WTC11 (cell line): Measurements from ENCODE around the gene CAMTA1. TPM values are rescaled to one million over a fixed set of nuclear protein-coding genes. Genes with fewer than 3 reads are reported as not detected.

Experiments used
- ATAC-seq: fragments of 200-7000 bp; cut with Tn5 transposase; 2 replicates; pipeline ENCODE4 v1.10.0; 2021; ENCODE audit warnings: mild to moderate bottlenecking, moderate library complexity
- CTCF ChIA-PET: fragments of 300-600 bp; sonication (Branson Sonifier 250); formaldehyde crosslinking; loops from one replicate; lab custom pipeline; 2021; ENCODE audit warnings: antibody characterized with exemption; lab: Charles Lee
- POLR2A ChIA-PET: fragments of 350-600 bp; sonication (Branson Sonifier 250); formaldehyde crosslinking; loops from one replicate; lab custom pipeline; 2021; ENCODE audit warnings: antibody characterized with exemption; lab: Charles Lee
- DNase-seq: peaks from one replicate; pipeline ENCODE4 v3.0.0; 2021; ENCODE audit warnings: low spot score
- H3K27ac Mint-ChIP-seq: 2 replicates; pipeline ENCODE4 v1.8.0; 2021; ENCODE audit warnings: mixed read lengths
- H3K27me3 Mint-ChIP-seq: 2 replicates; pipeline ENCODE4 v1.8.0; 2021; ENCODE audit warnings: low read depth, mild to moderate bottlenecking, moderate library complexity, mixed read lengths
- H3K36me3 Mint-ChIP-seq: 2 replicates; pipeline ENCODE4 v1.8.0; 2021; ENCODE audit warnings: mixed read lengths
- H3K4me1 Mint-ChIP-seq: 2 replicates; pipeline ENCODE4 v1.8.0; 2022; ENCODE audit warnings: mixed read lengths
- H3K4me3 Mint-ChIP-seq: 2 replicates; pipeline ENCODE4 v1.8.0; 2021; ENCODE audit warnings: mild to moderate bottlenecking, moderate library complexity, mixed read lengths
- H3K9me3 Mint-ChIP-seq: 2 replicates; pipeline ENCODE4 v1.8.0; 2021; ENCODE audit warnings: mixed read lengths
- ATF2 ChIP-seq: sonication (generic); formaldehyde crosslinking; IDR thresholded peaks from 2 replicates; pipeline ENCODE4 v1.8.1; 2022; ENCODE audit warnings: low read depth, missing genetic modification reagents, borderline replicate concordance
- E2F4 ChIP-seq: sonication (generic); formaldehyde crosslinking; IDR thresholded peaks from 2 replicates; pipeline ENCODE4 v1.8.1; 2022; ENCODE audit warnings: low read depth, mild to moderate bottlenecking, moderate library complexity, missing genetic modification reagents, borderline replicate concordance
- ERG ChIP-seq: fragments of 250-450 bp; sonication (Bioruptor Pico); IDR thresholded peaks from 2 replicates; pipeline ENCODE4 v1.8.0; 2021; ENCODE audit warnings: mild to moderate bottlenecking
- FOXP4 ChIP-seq: sonication (generic); formaldehyde crosslinking; IDR thresholded peaks from 2 replicates; pipeline ENCODE4 v1.8.0; 2022; ENCODE audit warnings: mild to moderate bottlenecking, missing genetic modification reagents
- GABPB1 ChIP-seq: sonication (generic); formaldehyde crosslinking; IDR thresholded peaks from 2 replicates; pipeline ENCODE4 v1.8.1; 2023; ENCODE audit warnings: mild to moderate bottlenecking, missing genetic modification reagents
- JUN ChIP-seq: sonication (generic); formaldehyde crosslinking; IDR thresholded peaks from 2 replicates; pipeline ENCODE4 v1.8.0; 2023; ENCODE audit warnings: mild to moderate bottlenecking, missing genetic modification reagents
- NFATC4 ChIP-seq: fragments of 250-450 bp; sonication (Bioruptor Pico); IDR thresholded peaks from 2 replicates; pipeline ENCODE4 v1.9.0; 2021; ENCODE audit warnings: mild to moderate bottlenecking
- NFE2L1 ChIP-seq: sonication (generic); formaldehyde crosslinking; IDR thresholded peaks from 2 replicates; pipeline ENCODE4 v1.8.1; 2023; ENCODE audit warnings: missing genetic modification reagents
- PRRX2 ChIP-seq: fragments of 250-450 bp; sonication (Bioruptor Pico); IDR thresholded peaks from 2 replicates; pipeline ENCODE4 v1.8.0; 2021; ENCODE audit warnings: mild to moderate bottlenecking
- STAT6 ChIP-seq: sonication (generic); formaldehyde crosslinking; conservative IDR thresholded peaks from 2 replicates; pipeline ENCODE4 v1.8.1; 2023; ENCODE audit warnings: mild to moderate bottlenecking, low read depth, missing genetic modification reagents, moderate library complexity
- TEAD4 ChIP-seq: sonication (generic); formaldehyde crosslinking; IDR thresholded peaks from 2 replicates; pipeline ENCODE4 v1.8.0; 2022; ENCODE audit warnings: mild to moderate bottlenecking, missing genetic modification reagents
- USF1 ChIP-seq: sonication (generic); formaldehyde crosslinking; IDR thresholded peaks from 2 replicates; pipeline ENCODE4 v1.8.0; 2022; ENCODE audit warnings: mild to moderate bottlenecking, missing genetic modification reagents
- ZBTB21 ChIP-seq: sonication (generic); formaldehyde crosslinking; IDR thresholded peaks from 2 replicates; pipeline ENCODE4 v1.8.1; 2023; ENCODE audit warnings: mild to moderate bottlenecking, missing genetic modification reagents, borderline replicate concordance
- ZNF121 ChIP-seq: sonication (generic); formaldehyde crosslinking; IDR thresholded peaks from 2 replicates; pipeline ENCODE4 v1.8.0; 2023; ENCODE audit warnings: missing genetic modification reagents
- ZNF232 ChIP-seq: sonication (generic); formaldehyde crosslinking; IDR thresholded peaks from 2 replicates; pipeline ENCODE4 v1.8.0; 2022; ENCODE audit warnings: mild to moderate bottlenecking, missing genetic modification reagents
- ZNF263 ChIP-seq: sonication (generic); formaldehyde crosslinking; IDR thresholded peaks from 2 replicates; pipeline ENCODE4 v1.8.1; 2022; ENCODE audit warnings: low read depth, mild to moderate bottlenecking, moderate library complexity, missing genetic modification reagents
- ZNF317 ChIP-seq: sonication (generic); formaldehyde crosslinking; IDR thresholded peaks from 2 replicates; pipeline ENCODE4 v1.8.1; 2023; ENCODE audit warnings: low read depth, mild to moderate bottlenecking, moderate library complexity, missing genetic modification reagents, borderline replicate concordance
- total RNA-seq: library from RNA; stranded (reverse); gene quantifications from 3 replicates; pipeline ENCODE4 v1.2.3, GENCODE V29; 2021

Gene CAMTA1
- total RNA-seq, 1 experiment from 2014 or later: 86.4 TPM

- TF ChIP-seq STAT6 (no peak), E2F4 (CRISPR knock-in tag) (no peak), USF1 (CRISPR knock-in tag) (no peak)
Observed at GRCh38 chr1:7664147-7664892, 879.1 kb downstream of the CAMTA1 start (continued).

GRCh38 chr1:7664893-7665250 is 879.6 kb downstream of the CAMTA1 start:
- H3K9me3 Mint-ChIP-seq: no peaks in the 10 kb centered on the region
- peaks cover 8% of the 10 kb centered on the region for H3K4me1 Mint-ChIP-seq
- DNase-seq (no peak), ATAC-seq (no peak)
- CTCF ChIA-PET: interaction anchor here (0.6 to 6.4 kb wide), 7 partner anchors 12 to 440 kb away, joined by 3 to 133 read pairs (median 6); no protein-coding TSS in a partner anchor
- no peaks in the 10 kb centered on the region for H3K36me3 Mint-ChIP-seq
- no peaks in the 10 kb centered on the region for H3K27me3 Mint-ChIP-seq
- no peak overlapping the region for H3K27ac Mint-ChIP-seq
- POLR2A ChIA-PET: no interaction called here
- TF ChIP-seq ZNF263 (no peak), GABPB1 (no peak), TEAD4 (CRISPR knock-in tag) (no peak), PRRX2 (CRISPR knock-in tag) (no peak), ZNF317 (no peak), JUN (CRISPR knock-in tag) (no peak), ATF2 (CRISPR knock-in tag) (no peak), FOXP4 (CRISPR knock-in tag) (no peak), NFATC4 (CRISPR knock-in tag) (no peak), ZNF232 (CRISPR knock-in tag) (no peak), NFE2L1 (CRISPR knock-in tag) (no peak), ZBTB21 (no peak), ERG (CRISPR knock-in tag) (no peak), ZNF121 (CRISPR knock-in tag) (no peak)
- no peak overlapping the region for H3K4me3 Mint-ChIP-seq
